HG02981 (cell line): ENCODE measurements around the gene RELN.

Source experiments
- ATAC-seq: cut with Tn5 transposase; IDR thresholded peaks from one replicate; pipeline ENCODE4 v1.9.1; 2021; ENCODE audit warnings: mild to moderate bottlenecking, moderate library complexity; ENCODE audit not compliant: unreplicated experiment

RELN gene

DNA sequence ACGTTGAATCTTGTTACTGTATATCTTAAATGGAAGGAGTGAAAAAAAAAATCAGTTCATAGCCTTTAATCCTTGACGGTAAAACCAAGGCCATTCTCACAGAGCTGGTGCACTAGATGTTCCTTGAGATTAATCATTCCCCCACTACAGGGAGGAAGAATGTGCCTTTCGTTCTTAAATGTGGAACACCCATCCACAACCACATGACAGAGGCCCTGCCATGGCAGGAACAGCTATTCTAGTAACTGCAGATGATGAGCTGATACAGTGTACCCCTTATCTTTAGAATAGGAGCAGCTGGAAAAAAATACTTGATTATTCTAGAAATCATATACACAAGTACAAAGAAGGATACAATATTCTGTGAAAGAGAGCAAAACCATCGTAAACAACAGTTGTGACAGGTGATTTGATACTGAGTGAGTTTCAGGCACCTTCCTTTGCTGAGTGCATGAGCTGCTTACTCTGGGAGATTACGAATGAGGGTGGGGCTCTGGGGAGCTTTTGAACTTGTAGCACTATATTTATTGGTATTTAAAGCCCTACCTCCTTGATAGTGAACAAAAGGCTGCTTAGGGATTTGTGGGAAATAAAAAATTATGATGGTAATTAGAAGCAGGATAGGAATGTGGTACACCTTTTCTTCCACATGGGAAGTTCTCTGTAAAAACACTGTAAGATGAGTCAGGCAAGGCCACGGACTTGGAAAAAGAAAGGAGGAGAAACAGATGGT is 299.1 kb downstream of the RELN start:
- no peak for ATAC-seq

DNA sequence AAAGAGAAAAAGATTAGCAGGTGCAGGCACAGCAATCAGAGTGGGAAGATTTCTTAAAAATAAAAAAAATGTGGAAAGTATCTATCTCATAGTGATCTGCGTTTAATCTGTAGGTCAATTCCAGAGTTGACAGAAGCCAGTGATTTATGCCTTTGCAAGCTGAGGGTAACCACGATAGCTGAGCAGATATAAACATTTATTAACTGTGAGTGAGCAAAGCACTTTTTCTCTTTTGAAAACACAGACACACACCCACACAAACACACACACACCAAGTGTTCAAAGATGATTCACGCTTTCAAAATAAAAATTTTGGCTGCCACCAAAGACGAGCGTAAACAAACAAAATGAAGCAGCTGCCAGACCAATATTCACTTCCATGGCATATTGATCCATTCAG is 300.2 kb downstream of the RELN start:
- ATAC-seq: no peak

DNA sequence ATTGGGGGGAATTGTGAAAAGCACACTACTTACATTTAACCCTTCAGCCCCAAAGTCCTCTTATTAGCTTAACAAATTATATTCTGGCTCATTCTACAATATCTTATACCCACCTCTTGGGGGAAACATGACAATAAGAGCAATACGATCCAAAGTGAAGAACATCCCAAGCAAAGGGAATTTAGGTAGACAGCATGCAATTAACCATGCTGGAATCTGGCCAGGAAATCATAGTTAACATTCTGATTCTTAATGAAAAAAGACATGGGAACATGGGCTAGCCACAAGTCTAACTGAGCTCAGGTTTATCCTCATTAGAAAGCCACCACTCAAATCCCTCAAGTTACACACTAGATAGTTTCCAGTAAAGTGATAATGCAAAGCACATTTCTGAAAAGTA is 301.5 kb downstream of the RELN start:
- no peak for ATAC-seq

DNA sequence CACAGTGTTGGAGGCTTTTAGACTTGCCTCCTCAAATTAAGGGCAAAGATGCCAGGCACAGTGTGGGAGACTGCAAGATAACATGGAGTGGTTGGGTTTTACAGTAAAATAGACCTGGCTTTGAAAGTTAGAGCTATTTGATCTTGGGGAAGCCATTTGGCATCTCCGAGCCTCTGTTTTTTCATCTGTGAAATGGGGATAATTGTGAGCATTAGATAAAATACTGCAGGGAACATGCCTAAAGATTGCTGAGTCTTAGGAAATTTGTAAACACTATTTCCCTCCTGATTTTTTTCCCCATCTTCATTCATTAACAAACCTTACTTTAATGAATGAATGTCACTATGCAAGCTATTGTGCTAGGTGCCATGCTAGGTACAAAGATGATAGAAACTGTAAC is 302.2 kb downstream of the RELN start:
- ATAC-seq: no peak

DNA sequence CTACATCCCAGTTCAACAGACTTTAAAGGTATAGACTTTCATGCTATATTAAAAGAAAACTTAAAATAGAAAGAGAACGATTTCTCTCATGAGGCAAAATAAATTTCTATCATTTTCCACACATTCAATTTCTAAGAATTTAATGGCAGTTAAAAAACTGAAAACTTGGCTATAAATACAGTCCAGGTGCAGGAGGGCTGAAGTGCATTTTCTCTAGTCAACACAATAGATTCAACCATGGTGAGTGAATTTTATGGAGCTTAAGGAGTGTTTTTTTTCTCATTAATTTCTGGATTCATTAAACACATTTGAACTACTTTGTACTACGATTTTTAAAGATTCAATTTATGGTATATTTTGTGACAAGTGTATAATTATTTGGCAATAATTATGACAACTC is 302.7 kb downstream of the RELN start:
- ATAC-seq: no peak

DNA sequence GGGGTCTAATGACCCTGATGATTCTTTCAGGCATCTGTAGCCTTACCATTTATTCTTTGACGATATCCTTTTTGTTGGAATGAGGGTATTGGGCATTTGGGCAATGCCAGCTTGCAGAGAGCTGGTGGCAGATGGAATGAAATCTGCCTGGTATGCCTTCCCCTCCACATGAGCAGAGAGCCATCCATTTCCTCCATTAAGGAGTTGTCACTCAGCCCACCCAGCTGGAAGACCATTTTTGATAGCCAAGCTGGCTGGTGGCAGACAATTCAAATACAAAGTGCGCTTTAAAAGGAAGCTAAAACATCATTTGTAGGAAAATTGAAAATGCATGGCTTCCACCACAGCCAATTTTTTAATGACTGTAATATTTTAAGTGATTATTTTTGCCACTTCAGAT is 303.4 kb downstream of the RELN start:
- ATAC-seq: no peak

DNA sequence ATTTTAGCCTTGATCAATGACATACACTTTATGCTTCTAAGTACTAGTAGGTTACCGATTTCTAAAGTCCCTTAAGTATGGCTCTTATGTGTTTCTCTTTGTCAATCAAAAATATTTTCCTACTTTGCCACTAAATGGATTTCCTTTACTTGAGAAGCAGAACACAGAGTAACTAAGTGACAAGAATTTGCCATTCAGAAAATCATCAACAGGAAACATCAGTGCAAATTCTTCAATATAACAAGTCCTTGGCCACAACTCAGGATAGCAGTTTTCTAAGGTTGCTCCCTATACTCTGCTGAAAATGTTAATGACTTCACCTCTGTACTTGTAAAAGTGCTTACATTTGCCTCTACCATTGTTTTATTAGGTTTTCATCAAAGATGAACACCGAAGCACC is 303.8 kb downstream of the RELN start:
- ATAC-seq: no peak

DNA sequence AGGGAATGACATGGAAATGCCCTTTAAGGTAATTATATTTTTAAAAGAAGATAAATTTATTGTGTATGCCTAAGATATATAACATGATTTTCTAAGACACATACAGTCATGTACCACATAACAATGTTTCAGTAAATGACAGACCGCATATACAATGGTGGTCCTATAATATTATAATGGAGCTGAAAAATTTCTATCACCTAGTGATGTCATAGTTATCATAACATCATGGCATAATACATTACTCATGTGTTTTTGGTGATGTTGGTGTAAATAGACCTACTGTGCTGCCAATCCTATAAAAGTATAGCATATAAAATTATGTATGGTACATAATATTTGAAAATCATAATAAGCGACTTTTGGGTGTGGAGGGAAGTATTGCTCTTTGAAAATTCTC is 306.1 kb downstream of the RELN start:
- ATAC-seq: no peak

DNA sequence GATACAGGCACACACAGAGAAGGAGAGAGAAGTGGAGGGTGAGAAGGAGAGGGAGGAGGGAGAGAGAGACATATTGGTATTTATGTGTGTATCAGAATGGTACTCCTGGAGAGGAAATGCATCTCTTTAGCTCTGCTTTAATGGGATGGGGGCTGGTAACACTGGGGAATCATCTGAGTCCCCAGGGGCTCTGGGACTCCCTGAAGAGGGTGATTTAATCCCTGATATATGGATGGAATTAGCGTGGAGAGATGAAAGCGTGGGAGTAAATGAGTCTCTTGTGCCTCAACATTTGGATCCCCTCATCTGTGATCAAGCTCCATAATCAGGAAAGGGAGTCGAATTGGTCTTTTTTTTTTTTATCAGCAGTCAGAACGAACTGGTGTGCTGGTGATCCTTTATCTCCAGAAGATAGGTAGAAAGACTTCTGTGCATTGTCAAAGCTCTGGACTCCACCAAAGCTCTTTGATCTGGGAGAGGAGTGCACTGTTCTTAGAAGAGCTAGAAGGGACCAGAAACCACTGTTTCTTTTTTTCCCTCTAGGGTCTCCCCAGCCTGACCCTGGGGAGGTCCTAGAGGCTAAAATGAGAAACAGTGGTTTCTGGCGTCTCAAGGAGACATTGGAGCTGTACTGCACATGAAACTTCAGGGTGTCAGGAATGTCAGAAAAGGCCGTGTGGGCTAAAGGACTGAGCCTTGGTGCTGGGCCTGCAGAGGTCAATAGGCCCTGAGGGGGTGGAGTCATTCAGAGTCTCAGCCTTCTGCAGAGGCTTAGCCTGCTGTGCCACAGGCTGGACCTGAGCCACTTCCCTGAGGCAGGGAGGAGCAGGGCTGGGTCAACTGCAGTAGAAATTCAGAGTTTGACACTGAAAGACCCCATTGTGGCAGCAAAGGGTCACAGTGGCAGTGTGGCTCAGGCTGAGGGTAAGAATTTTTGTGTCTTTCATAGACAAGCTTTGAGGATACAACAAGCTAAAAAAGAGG is 309.0 kb downstream of the RELN start:
- ATAC-seq: no peak

DNA sequence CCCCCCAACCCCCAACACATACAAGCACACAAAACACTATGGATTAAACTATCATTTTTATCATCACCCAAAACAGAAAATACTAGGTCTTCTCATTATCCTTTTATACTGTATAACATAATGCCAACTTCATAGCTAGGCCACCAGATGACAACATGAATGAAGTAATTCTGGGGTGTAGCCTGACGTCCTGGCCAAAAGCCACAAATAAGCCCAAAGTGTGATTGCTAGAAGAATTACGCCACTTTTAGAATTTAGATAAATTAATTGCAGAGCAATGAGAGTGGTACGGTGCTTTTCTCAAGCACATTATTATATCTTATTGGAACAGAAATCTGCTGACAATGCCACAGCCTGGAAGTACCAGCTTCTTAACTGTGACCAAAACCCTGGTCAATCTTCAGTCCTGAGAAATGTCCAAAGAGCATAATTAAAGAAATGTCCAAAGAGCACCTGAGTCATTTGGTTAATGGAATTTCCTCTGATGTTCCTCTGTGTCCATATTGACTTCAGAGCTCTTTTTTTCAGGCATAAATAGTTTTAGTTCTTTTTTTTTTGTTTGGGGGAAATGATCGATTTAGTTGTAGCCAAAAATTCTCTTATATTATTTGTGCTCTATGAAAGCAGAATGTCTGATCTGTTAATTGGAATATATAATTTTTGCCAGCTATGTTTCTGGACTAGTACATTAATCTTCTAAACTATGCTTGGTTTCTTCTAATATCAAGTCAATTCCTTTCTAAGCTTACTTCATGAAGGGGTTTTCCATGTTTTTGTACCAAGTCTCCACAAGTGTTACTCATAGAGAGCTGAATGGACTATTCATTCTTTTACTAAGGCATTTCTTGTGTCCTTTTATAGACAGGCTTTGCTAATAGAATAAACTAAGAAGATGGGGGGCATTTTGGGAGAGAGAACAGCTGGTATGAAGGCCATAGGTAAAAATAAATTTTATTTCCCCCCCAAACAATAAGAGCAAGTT is 310.0 kb downstream of the RELN start:
- ATAC-seq: no peak

DNA sequence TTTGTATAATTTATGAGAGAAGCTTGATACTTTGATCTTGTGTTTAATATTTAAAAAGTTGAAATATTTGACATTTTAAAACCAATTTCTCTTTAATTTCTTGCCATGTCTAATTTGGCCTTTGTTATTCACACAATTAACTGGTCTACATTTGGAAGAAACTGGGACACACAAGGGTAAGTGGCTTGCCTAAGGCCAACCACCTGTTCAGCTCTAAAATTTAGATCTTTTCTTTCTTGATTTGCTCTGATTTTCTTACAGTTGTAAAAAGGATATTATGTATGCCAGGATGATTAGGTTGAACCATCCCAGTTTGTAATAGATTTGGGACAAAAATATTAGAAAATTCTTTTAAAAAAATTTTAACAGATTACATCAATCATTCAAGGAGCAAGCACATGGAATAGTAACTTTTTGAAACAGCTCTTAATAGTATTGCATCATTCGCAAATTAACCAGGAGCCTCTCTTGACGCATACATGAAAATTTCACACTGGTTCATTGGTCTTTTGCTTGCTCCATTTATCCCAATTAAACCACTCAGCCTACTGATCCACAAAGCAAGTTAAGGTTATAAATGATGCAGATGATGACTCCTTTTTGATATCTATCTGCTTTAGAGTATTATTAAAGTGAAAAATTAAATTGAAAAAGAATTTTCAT is 321.0 kb downstream of the RELN start:
- ATAC-seq: no peak

DNA sequence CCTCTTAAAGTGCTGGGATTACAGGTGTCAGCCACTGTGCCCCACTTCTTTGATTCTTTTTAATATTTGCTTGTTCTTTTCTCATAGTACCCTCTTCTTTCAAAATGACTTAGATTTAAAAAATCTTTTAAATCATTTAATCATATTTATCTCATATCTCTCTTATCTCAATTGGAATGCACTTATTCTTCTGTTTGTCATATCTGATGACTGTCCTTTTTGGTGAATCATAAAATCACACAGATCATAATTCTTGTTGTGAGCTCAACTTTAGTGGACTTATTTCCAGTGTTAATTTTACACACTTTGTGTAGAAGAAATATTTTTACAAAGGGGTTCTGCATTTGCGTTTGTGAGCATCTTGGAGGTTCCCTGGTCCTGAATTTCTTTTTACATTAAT is 323.1 kb downstream of the RELN start:
- ATAC-seq: no peak

DNA sequence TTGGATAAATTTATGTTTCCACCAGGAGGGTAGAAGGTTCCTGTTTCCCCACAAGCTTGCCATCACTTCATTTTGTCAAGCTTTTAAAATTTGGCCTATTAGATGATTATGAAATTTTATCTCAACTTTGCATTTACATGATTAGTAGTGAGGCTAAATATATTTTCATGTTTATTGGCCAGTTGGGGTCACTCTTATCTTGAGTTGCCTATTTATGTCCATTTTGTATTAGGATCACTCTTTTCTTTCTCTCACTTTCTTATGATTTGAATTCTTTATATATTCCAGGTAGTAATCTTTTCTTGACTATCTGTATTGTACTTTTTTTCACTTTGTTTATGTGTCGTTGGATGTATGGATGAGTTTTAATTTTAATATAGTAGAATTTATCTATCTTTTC is 324.9 kb downstream of the RELN start:
- ATAC-seq: no peak

DNA sequence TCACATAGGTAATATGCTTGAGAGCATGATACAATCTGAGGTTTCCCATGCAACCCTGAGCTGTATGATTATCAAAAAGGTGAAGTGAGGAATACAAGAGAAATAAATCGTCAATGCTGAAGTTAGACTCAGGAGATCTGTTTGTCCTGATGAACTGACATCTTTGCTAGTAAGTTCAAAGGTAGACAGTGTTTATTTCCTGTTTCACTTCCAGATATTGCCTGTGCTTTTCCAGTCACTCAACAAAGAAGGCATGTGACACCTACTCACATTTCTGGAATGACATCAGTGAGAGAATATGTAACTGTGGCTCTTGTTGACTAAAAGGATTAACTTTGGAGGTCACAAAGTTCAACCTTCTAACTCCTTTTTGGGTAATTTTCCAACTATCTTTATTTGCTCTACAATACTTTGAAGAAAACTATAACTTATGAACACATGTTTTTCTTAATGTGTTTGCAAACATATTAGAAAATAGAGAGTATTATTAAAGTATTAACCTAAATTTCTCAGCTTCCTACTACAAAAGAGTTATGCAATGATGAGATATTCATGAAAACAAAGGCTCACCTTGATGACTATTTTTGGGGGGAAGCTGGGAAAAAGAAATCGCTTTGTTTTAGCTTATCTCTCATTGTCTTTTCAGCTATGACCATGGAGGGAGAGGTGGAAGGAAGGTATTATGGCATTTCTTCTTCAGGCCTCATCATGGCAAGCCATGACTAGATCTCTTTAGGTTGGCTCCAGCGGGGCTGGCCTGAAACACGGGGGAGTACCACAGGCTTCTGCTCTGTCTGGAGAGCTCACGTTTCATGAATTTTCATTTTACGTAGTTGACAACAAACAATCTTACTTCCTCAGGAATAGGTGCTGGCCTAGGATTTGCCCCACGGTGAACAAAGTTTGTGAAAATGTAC is 328.7 kb downstream of the RELN start:
- no peak for ATAC-seq

DNA sequence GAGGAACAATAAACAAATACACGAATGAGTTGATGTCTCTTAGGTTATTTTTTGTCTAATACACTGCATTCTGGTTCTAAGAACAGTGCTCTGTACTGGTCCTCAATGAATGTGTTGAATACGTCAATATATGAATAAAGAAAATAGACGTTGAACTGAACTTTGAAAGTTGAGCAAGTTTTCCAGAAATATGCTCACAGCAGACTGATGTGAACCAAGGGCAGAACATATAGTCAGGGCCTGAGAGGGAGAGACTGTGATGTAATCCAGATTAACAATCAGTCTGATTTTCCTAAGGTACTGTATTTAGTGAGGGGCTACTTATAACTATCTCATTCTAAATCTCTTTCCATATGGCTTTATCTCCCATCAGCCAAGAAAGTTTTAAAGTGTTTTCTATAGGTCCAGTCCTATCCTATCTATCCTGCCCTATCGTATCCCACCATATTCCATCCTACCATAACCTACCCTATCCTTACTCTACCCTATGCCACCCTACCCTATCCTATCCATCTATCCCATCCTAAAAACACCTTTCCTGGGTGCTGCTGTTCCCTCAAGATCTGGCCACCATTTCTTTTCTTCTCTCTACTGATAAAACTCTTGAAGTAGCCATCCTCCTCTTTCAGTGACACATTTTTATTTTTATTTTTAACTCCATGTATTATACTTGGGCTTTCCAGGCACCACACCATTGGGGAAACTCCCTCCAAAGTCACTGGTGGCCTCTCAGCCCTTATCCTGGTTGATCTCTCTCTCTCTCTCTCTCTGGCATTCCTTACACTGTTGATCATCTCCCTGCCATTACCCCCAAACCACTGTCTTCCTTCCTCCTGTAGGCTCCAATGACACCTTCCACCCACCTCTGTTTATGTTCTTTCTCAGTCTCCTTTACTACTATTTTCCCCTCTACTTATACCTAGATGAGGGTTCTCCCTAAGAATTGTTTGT is 331.1 kb downstream of the RELN start:
- ATAC-seq: no peak

DNA sequence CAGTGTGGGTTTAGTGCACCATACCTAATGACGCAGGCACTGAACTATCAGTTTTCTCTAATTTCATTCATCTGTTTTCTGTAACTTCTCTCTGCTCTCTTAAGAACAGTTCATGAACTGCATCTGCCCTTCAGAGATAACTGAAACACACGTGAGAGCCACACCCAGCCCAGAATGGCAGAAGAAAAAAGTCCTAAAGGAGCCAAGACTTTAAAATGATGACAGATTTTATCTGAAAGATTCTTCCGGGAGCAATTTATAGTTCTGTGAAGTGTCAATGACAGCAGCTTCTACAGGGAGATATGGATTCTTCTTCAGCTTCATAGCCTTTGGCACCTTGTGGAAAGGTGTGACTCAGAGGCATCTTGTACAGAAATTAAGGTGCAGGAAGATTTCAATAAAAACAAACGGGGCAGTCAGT is 332.0 kb downstream of the RELN start:
- ATAC-seq: no peak

DNA sequence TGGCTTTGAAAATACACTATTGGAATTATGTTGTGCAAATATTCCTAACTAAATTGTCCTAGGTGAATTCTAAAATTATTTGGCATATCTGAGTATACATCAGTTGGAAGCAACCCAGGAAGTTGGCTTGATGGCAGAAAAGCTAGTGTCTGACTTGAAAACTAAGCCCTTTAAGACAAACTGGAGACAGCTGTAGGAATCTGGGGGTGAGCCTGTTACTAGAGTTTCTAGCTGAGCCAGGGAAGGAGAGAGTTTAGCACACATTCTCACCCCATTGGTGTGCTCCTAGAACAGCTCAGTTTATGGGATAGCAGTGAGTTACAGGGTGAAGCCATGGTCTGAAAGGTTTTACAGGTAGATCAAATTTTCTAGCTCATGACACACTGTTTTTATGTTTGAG is 333.2 kb downstream of the RELN start:
- no peak for ATAC-seq
